GM21367 (cell line): ENCODE results near the gene PDIA6.
"Not testable (repeated sequence)": the region's sequence is repeated elsewhere in the genome, so short reads cannot be mapped to it uniquely, and the experiment has no call there.

Source experiments
- ATAC-seq: cut with Tn5 transposase; IDR thresholded peaks from one replicate; pipeline ENCODE4 v1.9.1; 2021; ENCODE audit not compliant: unreplicated experiment

PDIA6 gene

GRCh38 chr2:10783421-10783820 lies 29.2 kb downstream of the PDIA6 start:
- ATAC-seq: no peak

GRCh38 chr2:10781746-10782145 lies 30.8 kb downstream of the PDIA6 start:
- no peak for ATAC-seq

- not testable (repeated sequence) for ATAC-seq
Measured at GRCh38 chr2:10780821-10781220, 31.8 kb downstream of the PDIA6 start.

- ATAC-seq: no peak
Measured at GRCh38 chr2:10780491-10780820, 32.1 kb downstream of the PDIA6 start.

GRCh38 chr2:10779776-10780490 lies 32.7 kb downstream of the PDIA6 start:
- no peak for ATAC-seq

- no peak for ATAC-seq
Measured at GRCh38 chr2:10778724-10779115, 33.9 kb downstream of the PDIA6 start.

GRCh38 chr2:10777842-10778723 lies 34.5 kb downstream of the PDIA6 start:
- ATAC-seq: no peak

- ATAC-seq: no peak
Measured at GRCh38 chr2:10777111-10777841, 35.3 kb downstream of the PDIA6 start.

GRCh38 chr2:10776231-10776977 lies 36.2 kb downstream of the PDIA6 start:
- ATAC-seq: no peak

- no peak for ATAC-seq
Measured at GRCh38 chr2:10775831-10776230, 36.8 kb downstream of the PDIA6 start.

- no peak for ATAC-seq
Measured at GRCh38 chr2:10775021-10775780, 37.4 kb downstream of the PDIA6 start.

GRCh38 chr2:10774394-10774793 lies 38.2 kb downstream of the PDIA6 start:
- ATAC-seq: no peak

GRCh38 chr2:10773821-10774341 lies 38.7 kb downstream of the PDIA6 start:
- no peak for ATAC-seq

- ATAC-seq: no peak
Measured at GRCh38 chr2:10772868-10773215, 39.7 kb downstream of the PDIA6 start.

GRCh38 chr2:10772201-10772867 lies 40.3 kb downstream of the PDIA6 start:
- no peak for ATAC-seq

GRCh38 chr2:10771786-10772185 lies 40.8 kb downstream of the PDIA6 start:
- no peak for ATAC-seq

- no peak for ATAC-seq
Measured at GRCh38 chr2:10770956-10771750, 41.4 kb downstream of the PDIA6 start.

- no peak for ATAC-seq
Measured at GRCh38 chr2:10768063-10768507, 44.5 kb downstream of the PDIA6 start.

GRCh38 chr2:10765914-10766313 lies 46.7 kb downstream of the PDIA6 start:
- ATAC-seq: no peak
